GM12801 (cell line): ENCODE measurements around the gene CDKN2C.

Experiments used
- TF ChIP-seq, protein P1 (sequence below): IDR thresholded peaks from one replicate; pipeline ENCODE4 v1.5.1; 2011; ENCODE audit warnings: control low read depth; ENCODE audit not compliant: insufficient read length; ENCODE audit errors: extremely low read depth

Gene CDKN2C

DNA sequence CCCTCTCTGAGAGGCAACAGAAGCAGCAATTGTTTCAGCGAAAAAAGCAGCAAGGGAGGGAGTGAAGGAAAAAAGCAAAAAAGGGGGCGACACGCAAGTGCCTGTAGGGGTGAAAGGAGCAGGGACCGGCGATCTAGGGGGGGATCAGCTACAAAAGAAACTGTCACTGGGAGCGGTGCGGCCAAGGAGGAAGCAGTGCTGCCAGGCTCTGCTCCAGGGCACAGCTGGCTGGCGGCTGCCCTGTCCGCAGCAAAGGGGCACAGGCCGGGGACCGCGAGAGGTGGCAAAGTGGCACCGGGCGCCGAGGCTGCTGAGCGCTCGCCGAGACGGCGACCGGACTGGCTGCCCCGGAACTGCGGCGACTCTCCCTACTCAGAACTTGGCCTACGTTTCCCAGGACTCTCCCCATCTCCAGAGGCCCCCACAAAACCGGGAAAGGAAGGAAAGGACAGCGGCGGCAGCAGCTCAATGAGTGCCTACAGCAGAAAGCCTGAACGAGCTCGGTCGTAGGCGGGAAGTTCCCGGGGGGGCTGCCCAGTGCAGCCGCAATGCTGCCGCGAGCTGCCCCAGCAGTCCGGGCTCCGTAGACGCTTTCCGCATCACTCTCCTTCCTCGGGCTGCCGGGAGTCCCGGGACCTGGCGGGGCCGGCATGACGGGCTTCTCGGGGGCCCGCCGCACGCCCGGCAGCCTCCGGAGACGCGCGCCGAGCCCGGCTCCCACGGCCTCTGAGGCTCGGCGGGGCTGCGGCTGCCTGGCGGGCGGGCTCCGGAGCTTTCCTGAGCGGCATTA is 1.0 kb upstream of the CDKN2C start:
- TF ChIP-seq, protein P1, sequence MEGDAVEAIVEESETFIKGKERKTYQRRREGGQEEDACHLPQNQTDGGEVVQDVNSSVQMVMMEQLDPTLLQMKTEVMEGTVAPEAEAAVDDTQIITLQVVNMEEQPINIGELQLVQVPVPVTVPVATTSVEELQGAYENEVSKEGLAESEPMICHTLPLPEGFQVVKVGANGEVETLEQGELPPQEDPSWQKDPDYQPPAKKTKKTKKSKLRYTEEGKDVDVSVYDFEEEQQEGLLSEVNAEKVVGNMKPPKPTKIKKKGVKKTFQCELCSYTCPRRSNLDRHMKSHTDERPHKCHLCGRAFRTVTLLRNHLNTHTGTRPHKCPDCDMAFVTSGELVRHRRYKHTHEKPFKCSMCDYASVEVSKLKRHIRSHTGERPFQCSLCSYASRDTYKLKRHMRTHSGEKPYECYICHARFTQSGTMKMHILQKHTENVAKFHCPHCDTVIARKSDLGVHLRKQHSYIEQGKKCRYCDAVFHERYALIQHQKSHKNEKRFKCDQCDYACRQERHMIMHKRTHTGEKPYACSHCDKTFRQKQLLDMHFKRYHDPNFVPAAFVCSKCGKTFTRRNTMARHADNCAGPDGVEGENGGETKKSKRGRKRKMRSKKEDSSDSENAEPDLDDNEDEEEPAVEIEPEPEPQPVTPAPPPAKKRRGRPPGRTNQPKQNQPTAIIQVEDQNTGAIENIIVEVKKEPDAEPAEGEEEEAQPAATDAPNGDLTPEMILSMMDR: no peak

DNA sequence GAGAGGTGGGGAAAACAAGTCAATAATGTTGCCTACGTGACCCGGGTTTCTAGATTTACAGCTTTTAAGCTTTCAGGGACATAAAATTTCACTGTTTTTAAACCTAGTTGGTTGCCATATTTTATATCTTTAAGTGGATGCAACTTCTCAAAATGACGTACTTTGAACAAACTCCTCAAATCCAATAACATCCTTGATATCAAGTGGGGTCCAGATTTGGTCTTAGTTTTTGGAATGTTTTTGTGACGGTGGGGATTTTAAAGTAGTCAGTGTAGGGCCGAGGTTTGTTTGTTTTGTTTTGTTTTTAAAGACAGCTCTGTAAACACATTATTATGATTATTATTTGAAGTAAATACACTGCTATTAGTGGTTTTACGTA is 453 bp downstream of the CDKN2C start:
- TF ChIP-seq, protein P1: no peak

DNA sequence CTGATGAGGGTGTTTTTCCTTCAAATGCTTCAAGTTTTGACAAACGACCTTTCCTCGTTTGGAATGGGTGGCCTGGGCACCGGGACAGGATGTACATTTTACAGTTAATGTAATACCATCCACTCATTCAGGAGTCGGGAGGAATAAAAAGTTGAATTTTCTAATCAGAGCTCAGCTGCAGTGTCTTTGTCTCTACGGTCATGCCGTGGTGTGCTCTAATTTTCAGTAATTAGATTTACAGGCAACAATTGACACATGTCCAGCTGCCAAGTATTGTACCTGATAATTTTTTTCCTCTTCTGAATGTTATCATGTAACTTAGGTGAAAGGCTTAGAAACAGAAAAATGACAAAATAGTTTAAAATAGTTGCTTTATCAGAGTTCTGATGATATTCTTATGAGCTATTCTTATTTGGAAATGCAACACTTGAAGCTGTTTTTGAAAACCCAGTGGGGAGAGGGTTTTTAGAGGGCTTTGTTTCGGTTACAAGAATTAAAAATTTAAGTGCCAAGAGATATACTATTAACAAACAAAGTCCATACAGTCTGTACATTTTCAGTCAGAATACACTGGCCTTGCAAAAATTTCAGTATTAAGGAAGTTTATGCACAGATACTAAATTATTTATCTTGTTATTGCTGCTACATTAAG is 1.0 kb downstream of the CDKN2C start:
- TF ChIP-seq, protein P1: no peak

DNA sequence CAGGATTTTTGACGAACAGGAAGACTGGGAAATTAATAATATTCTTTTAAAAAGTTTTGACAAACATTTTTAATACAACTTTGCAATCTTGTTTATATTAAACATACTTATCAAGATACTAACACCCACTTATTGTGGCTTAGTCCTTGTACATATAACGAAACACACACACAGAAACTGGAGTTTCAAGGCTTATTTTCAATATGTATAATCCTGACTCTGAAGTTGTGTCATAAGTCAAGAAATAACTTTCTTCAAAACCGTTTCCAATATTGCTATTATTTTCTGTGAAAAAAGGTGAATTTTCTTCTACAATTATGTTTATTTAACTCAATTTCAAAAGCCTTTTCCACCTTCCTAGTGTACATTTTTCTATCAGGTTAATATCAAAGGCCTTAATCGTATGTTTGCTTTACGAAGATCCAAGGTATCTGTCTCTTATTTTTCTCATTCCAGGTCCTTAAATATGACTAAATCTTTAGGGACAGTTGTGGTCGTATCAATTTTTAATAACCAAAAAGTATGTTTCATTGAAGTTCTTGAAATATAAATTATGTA is 1.8 kb downstream of the CDKN2C start:
- TF ChIP-seq, protein P1: no peak

DNA sequence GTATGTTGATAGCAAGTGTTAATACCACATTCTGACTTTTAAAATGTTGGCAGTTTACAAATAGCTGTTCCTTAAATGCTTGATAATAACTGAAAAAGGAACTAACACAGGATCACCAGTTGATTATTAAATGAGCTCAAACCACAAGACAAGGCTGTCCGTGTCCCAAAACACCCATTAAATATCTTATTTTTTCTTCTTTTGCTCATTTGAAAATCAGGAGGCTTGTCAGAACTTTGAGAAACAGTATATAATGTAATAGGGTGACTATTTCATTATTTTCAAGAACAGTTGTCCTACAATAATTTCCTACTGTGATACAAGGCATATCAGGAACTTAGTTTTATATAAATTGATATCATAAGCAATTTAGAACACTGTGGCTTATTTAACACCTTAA is 2.7 kb downstream of the CDKN2C start:
- TF ChIP-seq, protein P1: no peak

DNA sequence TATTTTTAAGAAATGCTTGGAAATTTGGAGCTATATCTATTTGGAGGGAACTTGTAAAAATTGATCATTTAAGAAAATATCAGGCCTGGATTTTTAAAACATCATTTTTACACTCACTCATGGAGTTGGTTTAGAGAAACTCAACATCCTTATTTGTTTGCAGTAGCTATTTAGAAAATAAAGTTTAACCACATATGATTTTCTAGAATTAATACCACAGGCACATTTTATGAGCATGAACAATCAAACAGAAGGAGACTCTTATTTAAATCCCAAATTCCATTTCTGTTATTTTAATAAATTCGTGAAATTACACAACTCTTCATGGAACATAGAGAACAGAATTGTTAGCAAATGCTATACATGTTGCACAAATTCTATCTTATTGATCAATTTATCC is 3.2 kb downstream of the CDKN2C start:
- TF ChIP-seq, protein P1: no peak

DNA sequence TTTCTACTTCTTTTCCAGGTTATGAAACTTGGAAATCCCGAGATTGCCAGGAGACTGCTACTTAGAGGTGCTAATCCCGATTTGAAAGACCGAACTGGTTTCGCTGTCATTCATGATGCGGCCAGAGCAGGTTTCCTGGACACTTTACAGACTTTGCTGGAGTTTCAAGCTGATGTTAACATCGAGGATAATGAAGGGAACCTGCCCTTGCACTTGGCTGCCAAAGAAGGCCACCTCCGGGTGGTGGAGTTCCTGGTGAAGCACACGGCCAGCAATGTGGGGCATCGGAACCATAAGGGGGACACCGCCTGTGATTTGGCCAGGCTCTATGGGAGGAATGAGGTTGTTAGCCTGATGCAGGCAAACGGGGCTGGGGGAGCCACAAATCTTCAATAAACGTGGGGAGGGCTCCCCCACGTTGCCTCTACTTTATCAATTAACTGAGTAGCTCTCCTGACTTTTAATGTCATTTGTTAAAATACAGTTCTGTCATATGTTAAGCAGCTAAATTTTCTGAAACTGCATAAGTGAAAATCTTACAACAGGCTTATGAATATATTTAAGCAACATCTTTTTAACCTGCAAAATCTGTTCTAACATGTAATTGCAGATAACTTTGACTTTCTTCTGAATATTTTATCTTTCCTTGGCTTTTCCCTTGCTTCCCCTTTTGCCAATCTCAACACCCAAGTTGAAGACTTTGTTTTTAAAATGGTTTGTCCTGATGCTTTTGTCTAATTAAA is 4.0 kb downstream of the CDKN2C start:
- TF ChIP-seq, protein P1: no peak
